HUES6 (cell line): Measurements from ENCODE around the gene NEURL3.

Source experiments
- H3K27ac ChIP-seq: 2 replicates; pipeline ENCODE4 v1.7.0; 2013; ENCODE audit warnings: low read depth, mild to moderate bottlenecking, low read length, inconsistent platforms
- H3K27me3 ChIP-seq: 2 replicates; pipeline ENCODE4 v1.6.1; 2013; ENCODE audit warnings: low read length; ENCODE audit not compliant: control insufficient read depth, insufficient read depth
- H3K36me3 ChIP-seq: 2 replicates; pipeline ENCODE4 v1.6.1; 2013; ENCODE audit warnings: low read length; ENCODE audit not compliant: control insufficient read depth, insufficient read depth
- H3K4me1 ChIP-seq: 2 replicates; pipeline ENCODE4 v1.6.1; 2013; ENCODE audit warnings: low read length; ENCODE audit not compliant: control insufficient read depth, insufficient read depth
- H3K4me3 ChIP-seq: 2 replicates; pipeline ENCODE4 v1.5.1; 2013; ENCODE audit warnings: low read depth, low read length
- H3K9ac ChIP-seq: one replicate; pipeline ENCODE4 v1.6.1; 2013; ENCODE audit warnings: mild to moderate bottlenecking, low read length
- H3K9me3 ChIP-seq: 2 replicates; pipeline ENCODE4 v1.6.1; 2013; ENCODE audit warnings: low read depth, low read length; ENCODE audit not compliant: control insufficient read depth, insufficient read depth

The NEURL3 gene

GRCh38 chr2:96524482-96525210, 19.5 kb upstream of the NEURL3 start:
- Histone ChIP-seq H3K27me3 (peaks cover 46% of the 10 kb centered on the region), H3K9me3 (no peaks in the 10 kb centered on the region), H3K36me3 (no peaks in the 10 kb centered on the region), H3K4me3 (no peak overlapping the region), H3K9ac (no peak overlapping the region), H3K4me1 (peaks cover 12% of the 10 kb centered on the region; the same call in 1 of the 2 replicates), H3K27ac (no peak overlapping the region)

GRCh38 chr2:96523659-96524481, 18.7 kb upstream of the NEURL3 start:
- no peak overlapping the region for H3K9ac ChIP-seq
- peaks cover 39% of the 10 kb centered on the region for H3K27me3 ChIP-seq
- H3K4me1 ChIP-seq = peaks cover 12% of the 10 kb centered on the region; the same call in 1 of the 2 replicates
- no peaks in the 10 kb centered on the region for H3K9me3 ChIP-seq
- no peak overlapping the region for H3K27ac ChIP-seq
- no peak overlapping the region for H3K4me3 ChIP-seq
- H3K36me3 ChIP-seq = no peaks in the 10 kb centered on the region

GRCh38 chr2:96522304-96523203, 17.4 kb upstream of the NEURL3 start:
- Histone ChIP-seq H3K9ac (no peak overlapping the region), H3K36me3 (no peaks in the 10 kb centered on the region), H3K9me3 (0 out of 2 replicates have a peak, but pooled peaks cover 3% of the 10 kb centered on the region), H3K4me1 (0 out of 2 replicates have a peak, but pooled peaks cover 2% of the 10 kb centered on the region), H3K4me3 (no peak overlapping the region), H3K27me3 (peaks cover 33% of the 10 kb centered on the region), H3K27ac (no peak overlapping the region)

GRCh38 chr2:96521219-96521618, 16.1 kb upstream of the NEURL3 start:
- no peaks in the 10 kb centered on the region for H3K4me1 ChIP-seq
- peaks cover 23% of the 10 kb centered on the region for H3K27me3 ChIP-seq
- H3K9me3 ChIP-seq = peaks cover 9% of the 10 kb centered on the region; the same call in 1 of the 2 replicates
- no peak overlapping the region for H3K27ac ChIP-seq
- H3K9ac ChIP-seq = no peak overlapping the region
- no peaks in the 10 kb centered on the region for H3K36me3 ChIP-seq
- no peak overlapping the region for H3K4me3 ChIP-seq

- no peaks in the 10 kb centered on the region for H3K36me3 ChIP-seq
- H3K27me3 ChIP-seq = peaks cover 19% of the 10 kb centered on the region; the same call in 1 of the 2 replicates
- H3K4me3 ChIP-seq = no peak overlapping the region
- peaks cover 9% of the 10 kb centered on the region; the same call in 1 of the 2 replicates for H3K9me3 ChIP-seq
- H3K9ac ChIP-seq = no peak overlapping the region
- no peaks in the 10 kb centered on the region for H3K4me1 ChIP-seq
- H3K27ac ChIP-seq = no peak overlapping the region
Observed at GRCh38 chr2:96520697-96521096, 15.5 kb upstream of the NEURL3 start.

GRCh38 chr2:96520231-96520630, 15.1 kb upstream of the NEURL3 start:
- Histone ChIP-seq H3K4me3 (no peak overlapping the region), H3K9ac (no peak overlapping the region), H3K9me3 (peaks cover 9% of the 10 kb centered on the region; the same call in 1 of the 2 replicates), H3K27me3 (peaks cover 18% of the 10 kb centered on the region; the same call in 1 of the 2 replicates), H3K4me1 (no peaks in the 10 kb centered on the region), H3K36me3 (no peaks in the 10 kb centered on the region), H3K27ac (no peak overlapping the region)

DNA sequence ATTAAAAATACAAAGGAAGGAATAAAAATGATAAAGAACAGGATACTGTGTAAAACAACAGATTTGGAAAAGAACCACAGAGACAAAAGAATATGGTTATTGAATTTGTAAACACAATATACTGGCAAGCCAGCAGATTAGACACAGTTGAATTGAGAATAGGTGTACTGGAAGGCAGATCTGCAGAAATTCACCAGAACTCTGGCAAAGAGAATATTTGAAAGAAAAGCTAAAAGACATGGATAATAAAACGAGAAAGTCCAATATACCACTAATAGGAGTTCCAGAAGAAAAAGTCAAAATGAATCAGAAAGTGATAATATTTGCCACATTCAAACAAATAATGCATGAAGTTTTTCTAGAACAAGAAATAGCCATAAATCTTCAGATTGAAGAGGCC, 11.9 kb upstream of the NEURL3 start:
- Histone ChIP-seq H3K36me3 (no peaks in the 10 kb centered on the region), H3K4me1 (no peaks in the 10 kb centered on the region), H3K27me3 (no peaks in the 10 kb centered on the region), H3K9me3 (peaks cover 9% of the 10 kb centered on the region; the same call in 1 of the 2 replicates), H3K4me3 (no peak overlapping the region), H3K9ac (no peak overlapping the region), H3K27ac (no peak overlapping the region)

GRCh38 chr2:96514521-96514920, 9.4 kb upstream of the NEURL3 start:
- Histone ChIP-seq H3K9me3 (peaks cover 9% of the 10 kb centered on the region; the same call in 1 of the 2 replicates), H3K9ac (no peak overlapping the region), H3K4me3 (no peak overlapping the region), H3K36me3 (no peaks in the 10 kb centered on the region), H3K27me3 (peaks cover 15% of the 10 kb centered on the region; the same call in 1 of the 2 replicates), H3K27ac (no peak overlapping the region), H3K4me1 (peaks cover 3% of the 10 kb centered on the region; the same call in 1 of the 2 replicates)

DNA sequence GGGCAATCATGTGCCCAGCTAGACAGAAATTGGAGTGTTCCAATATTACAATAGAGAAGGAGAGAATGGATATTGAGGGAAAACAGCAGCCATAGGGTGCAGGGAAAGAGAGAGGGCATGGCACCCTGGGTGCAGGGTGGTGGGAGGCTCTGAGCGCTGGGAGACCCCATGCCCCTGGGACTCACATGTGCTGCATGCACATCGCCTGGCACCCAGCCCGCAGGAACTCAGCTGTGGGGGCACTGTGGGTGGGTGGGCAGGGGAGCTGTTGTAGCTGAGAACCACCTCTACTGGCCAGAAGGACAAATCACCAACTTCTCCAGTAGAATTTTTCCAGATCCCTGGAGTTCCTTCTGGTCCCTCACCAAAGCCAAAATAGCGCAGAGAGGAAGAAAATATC, 7.2 kb upstream of the NEURL3 start:
- Histone ChIP-seq H3K9ac (no peak overlapping the region), H3K9me3 (peaks cover 4% of the 10 kb centered on the region; the same call in 1 of the 2 replicates), H3K27me3 (peaks cover 27% of the 10 kb centered on the region), H3K4me1 (peaks cover 9% of the 10 kb centered on the region; the same call in 1 of the 2 replicates), H3K4me3 (no peak overlapping the region), H3K27ac (no peak overlapping the region), H3K36me3 (no peaks in the 10 kb centered on the region)

DNA sequence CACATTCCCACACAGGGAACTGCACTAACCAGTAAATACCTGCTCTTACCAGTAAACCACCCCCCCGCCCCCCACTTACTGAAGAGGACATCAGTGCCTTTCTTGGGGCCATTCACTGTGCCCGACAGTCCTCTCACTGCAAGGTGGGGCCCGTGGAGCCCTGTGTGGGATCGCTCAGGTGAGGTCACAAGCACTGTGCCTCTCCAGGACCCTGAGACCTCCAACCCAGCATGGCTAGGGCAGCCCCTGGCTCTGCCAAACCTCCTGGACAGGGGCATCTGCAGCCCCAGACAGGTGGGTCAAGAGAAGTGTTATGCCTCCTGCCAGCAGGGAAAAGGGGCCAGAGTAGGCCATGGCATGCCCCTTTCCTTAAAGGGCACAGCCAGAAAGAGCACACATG, 6.7 kb upstream of the NEURL3 start:
- peaks cover 9% of the 10 kb centered on the region; the same call in 1 of the 2 replicates for H3K4me1 ChIP-seq
- peaks cover 27% of the 10 kb centered on the region for H3K27me3 ChIP-seq
- H3K9ac ChIP-seq = no peak overlapping the region
- H3K4me3 ChIP-seq = no peak overlapping the region
- H3K9me3 ChIP-seq = no peaks in the 10 kb centered on the region; the same call in 1 of the 2 replicates
- H3K36me3 ChIP-seq = no peaks in the 10 kb centered on the region
- no peak overlapping the region for H3K27ac ChIP-seq
